ENCODE data around the gene LRRK1. TPM values are rescaled to one million over a fixed set of nuclear protein-coding genes. Genes with fewer than 3 reads are reported as not detected.
A peak's percentile ranks its signal among the peaks of the same experiment; 100 is the strongest.

The LRRK1 gene
- total RNA-seq, 1 experiment from 2014 or later = 7.0 TPM

GRCh38 chr15:101017093-101017754 lies 98.1 kb downstream of the LRRK1 start:
- intact Hi-C loops (cut with micrococcal nuclease) = no loop called here
- ChIA-PET CTCF (no interaction called here), POLR2A (ENCODE audit: unreplicated experiment) (no interaction called here)
- Histone ChIP-seq H3K4me1 (ENCODE audit: insufficient read depth, low read length) (no peaks in the 10 kb centered on the region), H2AFZ (ENCODE audit: low read length) (no peak overlapping the region), H3K4me2 (ENCODE audit: low read length) (no peak overlapping the region), H3K79me2 (ENCODE audit: low read length) (no peaks in the 10 kb centered on the region), H3K36me3 (ENCODE audit: low read depth, low read length) (peaks cover 4% of the 10 kb centered on the region; the same call in 1 of the 2 replicates), H4K20me1 (ENCODE audit: low read length) (no peaks in the 10 kb centered on the region), H3K27ac (ENCODE audit: low read length) (no peak overlapping the region), H3F3A (ENCODE audit: low read length, unreplicated experiment) (no peaks in the 10 kb centered on the region), H3K9ac (ENCODE audit: low read length) (no peak overlapping the region), H3K4me3 (ENCODE audit: low read length) (no peak overlapping the region), H3K27me3 (ENCODE audit: low read length) (no peaks in the 10 kb centered on the region), H3K9me3 (ENCODE audit: low read length) (no peaks in the 10 kb centered on the region), H3K9me2 (replicated peaks; ENCODE audit: low read length) (no peaks in the 10 kb centered on the region)
- ATAC-seq (peak; percentile 31; the same call in 1 of the 2 replicates), DNase-seq (peak; percentile 4)
- no peak for TF ChIP-seq EZH2 (IDR thresholded peaks at IDR 0.05; ENCODE audit: low read length, unreplicated experiment)
- no peak for TF ChIP-seq EZH2phosphoT487 (IDR thresholded peaks at IDR 0.05; ENCODE audit: borderline replicate concordance, low read length)
- peak; percentile 34; the same call in 1 of the 2 replicates for TF ChIP-seq CTCF (conservative IDR thresholded peaks at IDR 0.05; ENCODE audit: low read depth, low read length)
- BruUV-seq (replicated peaks) = no TSS peak

- Histone ChIP-seq H3K79me2 (ENCODE audit: low read length) (no peaks in the 10 kb centered on the region), H3K27ac (ENCODE audit: low read length) (no peak overlapping the region), H2AFZ (ENCODE audit: low read length) (no peak overlapping the region), H3K4me3 (ENCODE audit: low read length) (no peak overlapping the region), H3K9ac (ENCODE audit: low read length) (no peak overlapping the region), H3K9me3 (ENCODE audit: low read length) (no peaks in the 10 kb centered on the region), H3K4me1 (ENCODE audit: insufficient read depth, low read length) (no peaks in the 10 kb centered on the region), H3K4me2 (ENCODE audit: low read length) (no peak overlapping the region), H3K9me2 (replicated peaks; ENCODE audit: low read length) (no peaks in the 10 kb centered on the region), H4K20me1 (ENCODE audit: low read length) (no peaks in the 10 kb centered on the region), H3K27me3 (ENCODE audit: low read length) (no peaks in the 10 kb centered on the region), H3K36me3 (ENCODE audit: low read depth, low read length) (peaks cover 4% of the 10 kb centered on the region; the same call in 1 of the 2 replicates), H3F3A (ENCODE audit: low read length, unreplicated experiment) (no peaks in the 10 kb centered on the region)
- TF ChIP-seq EZH2 (IDR thresholded peaks at IDR 0.05; ENCODE audit: low read length, unreplicated experiment) = no peak
- no peak for TF ChIP-seq EZH2phosphoT487 (IDR thresholded peaks at IDR 0.05; ENCODE audit: borderline replicate concordance, low read length)
- no peak for TF ChIP-seq CTCF (conservative IDR thresholded peaks at IDR 0.05; ENCODE audit: low read depth, low read length)
- intact Hi-C loops (cut with micrococcal nuclease) = no loop called here
- DNase-seq (no peak), ATAC-seq (no peak)
- BruUV-seq (replicated peaks) = no TSS peak
- ChIA-PET CTCF (no interaction called here), POLR2A (ENCODE audit: unreplicated experiment) (no interaction called here)
Measured at GRCh38 chr15:101018016-101018415, 98.9 kb downstream of the LRRK1 start.

- Histone ChIP-seq H3K27me3 (ENCODE audit: low read length) (no peaks in the 10 kb centered on the region), H3K4me1 (ENCODE audit: insufficient read depth, low read length) (no peaks in the 10 kb centered on the region), H3K27ac (ENCODE audit: low read length) (no peak overlapping the region), H3K4me2 (ENCODE audit: low read length) (no peak overlapping the region), H3K9ac (ENCODE audit: low read length) (no peak overlapping the region), H3F3A (ENCODE audit: low read length, unreplicated experiment) (no peaks in the 10 kb centered on the region), H4K20me1 (ENCODE audit: low read length) (no peaks in the 10 kb centered on the region), H3K9me3 (ENCODE audit: low read length) (no peaks in the 10 kb centered on the region), H3K79me2 (ENCODE audit: low read length) (no peaks in the 10 kb centered on the region), H3K4me3 (ENCODE audit: low read length) (no peak overlapping the region), H2AFZ (ENCODE audit: low read length) (no peak overlapping the region), H3K9me2 (replicated peaks; ENCODE audit: low read length) (no peaks in the 10 kb centered on the region), H3K36me3 (ENCODE audit: low read depth, low read length) (peaks cover 4% of the 10 kb centered on the region; the same call in 1 of the 2 replicates)
- BruUV-seq (replicated peaks) = no TSS peak
- DNase-seq (no peak), ATAC-seq (no peak)
- intact Hi-C loops (cut with micrococcal nuclease) = no loop called here
- POLR2A ChIA-PET (ENCODE audit: unreplicated experiment) = no interaction called here
- CTCF ChIA-PET = no interaction called here
- no peak for TF ChIP-seq CTCF (conservative IDR thresholded peaks at IDR 0.05; ENCODE audit: low read depth, low read length)
- TF ChIP-seq EZH2phosphoT487 (IDR thresholded peaks at IDR 0.05; ENCODE audit: borderline replicate concordance, low read length) = no peak
- no peak for TF ChIP-seq EZH2 (IDR thresholded peaks at IDR 0.05; ENCODE audit: low read length, unreplicated experiment)
Measured at GRCh38 chr15:101018450-101018849, 99.3 kb downstream of the LRRK1 start.
